HCT116 (cell line): ENCODE results near the gene ATP6V1E1.

ENCODE experiments used
- CBX3 ChIP-seq: IDR thresholded peaks from 2 replicates; pipeline ENCODE4 v1.6.1; 2012; ENCODE audit warnings: low read depth
- CEBPB ChIP-seq: IDR thresholded peaks from 2 replicates; pipeline ENCODE4 v1.6.1; 2012; ENCODE audit warnings: low read depth
- CTCF ChIP-seq, 3 experiments: fragments of 200-600 bp in 1 of 3; sonication (generic) in 1 of 3; IDR thresholded peaks in 2 of 3; conservative IDR thresholded peaks in 1 of 3; 2 replicates each; pipeline ENCODE4 v1.5.1; 2012 to 2017; ENCODE audit warnings: low read depth in 2 of 3, low read length in 2 of 3, antibody characterized with exemption in 1 of 3, borderline replicate concordance in 1 of 3, control low read depth in 1 of 3, mild to moderate bottlenecking in 1 of 3, mixed read lengths in 1 of 3, mixed run types in 1 of 3, moderate library complexity in 1 of 3; ENCODE audit not compliant: insufficient read depth in 1 of 3
- EZH2 ChIP-seq: fragments of 200-600 bp; sonication (generic); IDR thresholded peaks from 2 replicates; pipeline ENCODE4 v1.6.1; 2017; ENCODE audit warnings: antibody characterized with exemption, mixed run types
- JUND ChIP-seq: IDR thresholded peaks from 2 replicates; pipeline ENCODE4 v1.6.1; 2012
- POLR2A ChIP-seq: IDR thresholded peaks from 2 replicates; pipeline ENCODE4 v1.7.0; 2011; ENCODE audit warnings: borderline replicate concordance; ENCODE audit not compliant: insufficient read depth, insufficient read length; ENCODE audit errors: extremely low read depth
- POLR2AphosphoS5 ChIP-seq: IDR thresholded peaks from 2 replicates; pipeline ENCODE4 v1.6.1; 2011; ENCODE audit warnings: mild to moderate bottlenecking, low read depth, low read length, moderate library complexity
- RAD21 ChIP-seq: IDR thresholded peaks from 2 replicates; pipeline ENCODE4 v1.6.1; 2012; ENCODE audit warnings: low read depth, mild to moderate bottlenecking
- SIN3A ChIP-seq: IDR thresholded peaks from 2 replicates; pipeline ENCODE4 v1.6.1; 2012; ENCODE audit warnings: low read depth
- SP1 ChIP-seq: IDR thresholded peaks from 2 replicates; pipeline ENCODE4 v1.6.1; 2012; ENCODE audit warnings: low read depth
- TCF7L2 ChIP-seq: IDR thresholded peaks from 2 replicates; pipeline ENCODE4 v1.7.0; 2011; ENCODE audit warnings: borderline replicate concordance, inconsistent platforms; ENCODE audit not compliant: insufficient read depth, insufficient read length; ENCODE audit errors: extremely low read depth
- ZNF274 ChIP-seq: fragments of 200-500 bp; sonication (Bioruptor generic); IDR thresholded peaks from 2 replicates; pipeline ENCODE4 v1.6.1; 2014; ENCODE audit warnings: mild to moderate bottlenecking, low read depth, low read length, inconsistent platforms

DNA sequence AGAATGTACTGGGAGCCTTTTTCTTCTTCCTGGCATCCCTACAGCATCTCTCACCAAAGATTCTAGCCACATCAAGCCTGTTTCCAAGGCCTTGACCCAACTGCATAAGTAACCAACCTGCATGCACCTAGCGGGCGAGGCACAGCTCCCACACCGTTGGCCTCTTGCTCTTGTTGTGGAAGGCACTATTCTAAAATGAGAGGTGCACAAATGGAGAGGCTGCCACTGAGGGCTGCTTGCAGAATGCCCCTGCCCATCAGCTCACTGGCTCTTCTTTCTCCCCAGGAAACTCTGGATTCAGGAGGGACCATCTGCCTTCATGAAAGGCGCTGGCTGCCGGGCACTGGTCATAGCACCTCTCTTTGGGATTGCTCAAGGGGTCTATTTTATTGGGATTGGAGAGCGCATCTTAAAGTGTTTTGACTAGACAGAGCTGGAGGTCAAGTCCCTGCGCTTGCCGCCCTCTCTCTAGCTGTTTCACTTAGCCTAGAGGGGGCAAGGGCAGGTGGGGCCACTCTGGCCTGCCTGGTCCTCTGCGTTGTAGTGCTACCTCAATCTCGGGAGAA lies 38.7 kb downstream of the ATP6V1E1 start:
- TF ChIP-seq CBX3 (no peak), CTCF (IDR thresholded peaks at IDR 0.05 in 2 of 3, conservative IDR thresholded peaks at IDR 0.05 in 1 of 3; ENCODE audit: borderline replicate concordance in 1 of 3, insufficient read depth in 1 of 3, low read depth in 2 of 3, low read length in 2 of 3) (no peak), TCF7L2 (no peak), RAD21 (no peak), POLR2AphosphoS5 (no peak), SP1 (no peak), EZH2 (no peak), CEBPB (no peak), JUND (no peak), POLR2A (no peak), ZNF274 (no peak), SIN3A (no peak)
